ENCODE results near the gene LIPK. TPM values are rescaled to one million over a fixed set of nuclear protein-coding genes. Genes with fewer than 3 reads are reported as not detected.

The LIPK gene
- total and polyA plus RNA-seq, 2 experiments from 2014 or later = not detected

GRCh38 chr10:88693392-88694020, 12.5 kb upstream of the LIPK start:
- Mint-ChIP-seq H3K4me1 (no peaks in the 10 kb centered on the region; the same call in 2 of the 3 replicates), H3K27ac (no peak overlapping the region), H3K36me3 (ENCODE audit: low read depth) (no peaks in the 10 kb centered on the region), H3K9me3 (no peaks in the 10 kb centered on the region), H3K27me3 (ENCODE audit: insufficient read depth, low read depth, poor library complexity) (peaks cover 27% of the 10 kb centered on the region), H3K4me3 (no peak overlapping the region)
- peaks cover 9% of the 10 kb centered on the region; the same call in 1 of the 2 replicates for H4K20me1 ChIP-seq (replicated peaks; ENCODE audit: insufficient read depth)
- no peaks in the 10 kb centered on the region for H3K4me1 ChIP-seq (ENCODE audit: insufficient read depth)
- peaks cover 76% of the 10 kb centered on the region for H3K27me3 ChIP-seq (ENCODE audit: insufficient read depth)
- DNase-seq (ENCODE audit: low spot score) (peak; percentile 17), ATAC-seq (no peak)
- no peak overlapping the region for H2AFZ ChIP-seq
- no peak overlapping the region for H3K27ac ChIP-seq (ENCODE audit: low read depth)
- TF ChIP-seq CTCF (conservative IDR thresholded peaks at IDR 0.05; ENCODE audit: low read depth in 2 of 2) = peak in 1 of 2 experiments; percentile 35; a peak in 1 of 4 replicates
- TF ChIP-seq ZNF114 (CRISPR knock-in tag; IDR thresholded peaks at IDR 0.05) = no peak
- TF ChIP-seq STAT1 (IDR thresholded peaks at IDR 0.05; ENCODE audit: unreplicated experiment) = no peak
- no peak for TF ChIP-seq REST (IDR thresholded peaks at IDR 0.05; ENCODE audit: unreplicated experiment)
- no peaks in the 10 kb centered on the region for H3F3A ChIP-seq (replicated peaks; ENCODE audit: low read depth)
- no peaks in the 10 kb centered on the region for H3K79me2 ChIP-seq (replicated peaks; ENCODE audit: insufficient read depth)
- no peak overlapping the region for H3K4me2 ChIP-seq
- no peaks in the 10 kb centered on the region for H3K9me2 ChIP-seq (ENCODE audit: insufficient read depth)
- H3K4me3 ChIP-seq = no peak overlapping the region
- no peaks in the 10 kb centered on the region for H3K36me3 ChIP-seq (ENCODE audit: insufficient read depth)

- no peak overlapping the region for H3K4me3 ChIP-seq
- H3K27ac Mint-ChIP-seq = no peak overlapping the region
- H3K27me3 Mint-ChIP-seq (ENCODE audit: insufficient read depth, low read depth, poor library complexity) = peaks cover 73% of the 10 kb centered on the region
- H3K4me2 ChIP-seq = no peak overlapping the region
- H4K20me1 ChIP-seq (replicated peaks; ENCODE audit: insufficient read depth) = peaks cover 15% of the 10 kb centered on the region
- no peaks in the 10 kb centered on the region for H3K36me3 ChIP-seq (ENCODE audit: insufficient read depth)
- no peak overlapping the region for H2AFZ ChIP-seq
- no peaks in the 10 kb centered on the region for H3K79me2 ChIP-seq (replicated peaks; ENCODE audit: insufficient read depth)
- no peaks in the 10 kb centered on the region for H3K36me3 Mint-ChIP-seq (ENCODE audit: low read depth)
- H3F3A ChIP-seq (replicated peaks; ENCODE audit: low read depth) = no peaks in the 10 kb centered on the region
- DNase-seq (ENCODE audit: low spot score) = peak; percentile 94
- H3K4me1 Mint-ChIP-seq = peaks cover 26% of the 10 kb centered on the region
- H3K9me2 ChIP-seq (ENCODE audit: insufficient read depth) = no peaks in the 10 kb centered on the region
- peak; percentile 99 for ATAC-seq
- peaks cover 96% of the 10 kb centered on the region for H3K27me3 ChIP-seq (ENCODE audit: insufficient read depth)
- no peak overlapping the region for H3K27ac ChIP-seq (ENCODE audit: low read depth)
- H3K4me3 Mint-ChIP-seq = no peak overlapping the region
- no peaks in the 10 kb centered on the region for H3K4me1 ChIP-seq (ENCODE audit: insufficient read depth)
- H3K9me3 Mint-ChIP-seq = peaks cover 3% of the 10 kb centered on the region; the same call in 1 of the 3 replicates
- TF ChIP-seq POLR2AphosphoS5 (IDR thresholded peaks at IDR 0.05; ENCODE audit: low read depth) (peak; percentile 86), EZH2 (IDR thresholded peaks at IDR 0.05; ENCODE audit: low read depth, unreplicated experiment) (no peak), NANOG (IDR thresholded peaks at IDR 0.05; ENCODE audit: borderline replicate concordance) (peak; percentile 89), ZNF331 (CRISPR knock-in tag; IDR thresholded peaks at IDR 0.05; ENCODE audit: low read depth) (no peak), CTCF (conservative IDR thresholded peaks at IDR 0.05; ENCODE audit: low read depth in 2 of 2) (no peak)
These were observed 3.0 kb upstream of the LIPK start for GRCh38 chr10:88702848-88703597.
